ENCODE data around the gene THEM4. TPM values are rescaled to one million over a fixed set of nuclear protein-coding genes. Genes with fewer than 3 reads are reported as not detected.
"Not testable (repeated sequence)": the region's sequence is repeated elsewhere in the genome, so short reads cannot be mapped to it uniquely, and the experiment has no call there.

The THEM4 gene
- total RNA-seq, 2 experiments from 2014 or later = 19.6 to 24.9 TPM

DNA sequence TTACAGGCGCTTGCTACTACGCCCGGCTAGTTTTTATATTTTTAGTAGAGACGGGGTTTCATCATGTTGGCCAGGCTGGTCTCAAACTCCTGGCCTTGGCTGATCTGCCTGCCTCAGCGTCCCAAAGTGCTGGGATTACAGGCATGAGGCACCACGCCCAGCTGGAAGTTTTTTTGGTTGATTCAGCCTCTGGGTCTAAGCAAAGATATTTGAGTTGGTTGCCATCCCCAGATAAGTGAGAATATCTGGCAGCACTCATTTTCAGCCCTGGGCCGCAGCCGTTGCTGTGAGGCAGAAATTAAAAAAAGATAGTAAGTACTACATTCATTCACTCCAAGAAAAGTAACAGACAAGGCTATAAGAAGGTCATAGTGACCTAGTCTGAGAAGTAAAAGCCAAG is 53.8 kb downstream of the THEM4 start:
- peaks cover 11% of the 10 kb centered on the region for H3K36me3 Mint-ChIP-seq
- H3K4me3 Mint-ChIP-seq; H3K27ac Mint-ChIP-seq; POLR2A ChIA-PET; H3K9me3 Mint-ChIP-seq; DNase-seq; H3K27me3 Mint-ChIP-seq; H3K4me1 Mint-ChIP-seq (ENCODE audit: low read depth); CTCF ChIA-PET; intact Hi-C loops (cut with micrococcal nuclease): not testable (repeated sequence)

DNA sequence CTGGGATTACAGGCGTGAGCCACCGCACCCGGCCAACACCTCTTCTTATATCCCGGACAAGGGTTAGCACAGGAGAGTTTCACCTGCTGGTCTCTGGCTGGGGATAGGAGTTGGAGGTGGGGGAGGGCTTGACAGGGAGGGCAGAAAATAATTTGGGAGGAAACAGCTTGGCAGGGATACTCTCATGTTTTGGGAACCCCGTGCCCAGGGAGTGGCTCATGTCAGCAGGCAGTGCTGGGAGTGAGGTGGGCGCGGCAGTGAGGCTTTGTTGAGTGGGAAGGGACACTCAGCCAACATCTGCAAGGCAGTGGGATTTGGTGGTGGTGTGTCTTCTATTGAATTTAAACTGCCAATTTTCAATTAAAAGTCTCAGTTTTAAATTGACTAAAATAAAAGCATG is 54.7 kb downstream of the THEM4 start:
- POLR2A ChIA-PET = no interaction called here
- no peak for DNase-seq
- CTCF ChIA-PET = no interaction called here
- no peak overlapping the region for H3K4me3 Mint-ChIP-seq
- no peaks in the 10 kb centered on the region for H3K9me3 Mint-ChIP-seq
- no peaks in the 10 kb centered on the region for H3K27me3 Mint-ChIP-seq
- H3K27ac Mint-ChIP-seq = no peak overlapping the region
- intact Hi-C loops (cut with micrococcal nuclease) = no loop called here
- H3K36me3 Mint-ChIP-seq = peaks cover 19% of the 10 kb centered on the region
- H3K4me1 Mint-ChIP-seq (ENCODE audit: low read depth) = peaks cover 3% of the 10 kb centered on the region

DNA sequence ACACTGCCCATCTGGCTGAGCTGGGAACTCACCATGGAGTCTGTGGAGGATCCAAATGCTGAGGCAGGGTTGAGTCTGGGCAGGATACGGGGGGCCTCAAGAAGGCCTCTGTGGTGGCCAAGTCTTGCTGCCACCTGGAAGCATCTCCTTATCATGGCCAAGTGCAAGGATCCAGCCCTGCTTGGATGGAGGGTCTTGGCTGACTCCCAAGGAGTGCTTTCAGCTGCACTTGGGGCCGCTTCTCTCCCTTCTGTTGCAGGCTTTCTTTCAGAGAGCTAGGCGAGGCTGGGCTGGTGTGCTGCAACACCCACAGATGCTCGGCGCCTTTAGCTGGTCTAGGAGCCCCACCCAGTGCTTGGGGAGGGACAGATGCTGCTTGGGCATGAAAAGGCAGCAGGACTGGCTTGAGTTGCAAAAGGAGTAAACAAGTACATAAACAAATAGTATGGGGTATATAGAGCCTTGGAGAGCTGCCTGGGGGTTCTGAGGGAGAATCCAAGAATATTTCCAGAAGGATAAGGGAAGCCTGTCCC is 55.8 kb downstream of the THEM4 start, which contains the start of gene THEM5:
THEM5 (minus strand) TSS at position 302 of the 533 bp plus-strand sequence; CDS start at position 155, 147 bp downstream.
- CTCF ChIA-PET = interaction anchor here (2.2 kb wide), 1 partner anchor 17 kb away, joined by 4 read pairs; no protein-coding TSS in a partner anchor
- intact Hi-C loops (cut with micrococcal nuclease) = no loop called here
- no peaks in the 10 kb centered on the region for H3K27me3 Mint-ChIP-seq
- DNase-seq = no peak
- no peaks in the 10 kb centered on the region for H3K9me3 Mint-ChIP-seq
- peaks cover 27% of the 10 kb centered on the region for H3K36me3 Mint-ChIP-seq
- H3K27ac Mint-ChIP-seq = no peak within 1 kb of the TSS
- H3K4me1 Mint-ChIP-seq (ENCODE audit: low read depth) = peaks cover 13% of the 10 kb centered on the region
- no peak within 1 kb of the TSS for H3K4me3 Mint-ChIP-seq
- POLR2A ChIA-PET = interaction anchor here (1.3 kb wide), 1 partner anchor 14 kb away, joined by 3 read pairs; the partner anchor contains the start of gene C2CD4D

DNA sequence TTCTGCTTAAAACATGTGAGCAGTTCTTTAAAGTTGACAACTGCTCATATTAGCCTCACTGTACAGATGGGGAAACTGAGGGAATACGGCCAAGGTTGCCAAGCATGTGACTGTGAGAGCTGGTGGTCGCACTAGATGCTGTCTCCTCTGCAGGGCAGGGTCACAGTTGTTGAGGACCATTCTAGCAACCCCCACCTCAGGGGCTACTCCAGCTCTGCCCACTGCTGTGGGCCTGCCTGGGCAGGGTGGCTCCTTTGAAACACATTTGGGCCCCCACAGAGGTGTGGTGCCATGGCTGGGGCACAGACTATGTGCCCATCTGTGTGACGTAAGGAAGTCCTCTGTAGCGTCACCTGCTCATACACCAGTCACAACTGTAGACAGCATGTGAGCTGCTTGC is 56.6 kb downstream of the THEM4 start:
- Mint-ChIP-seq H3K27ac (no peak overlapping the region), H3K4me3 (no peak overlapping the region), H3K36me3 (peaks cover 29% of the 10 kb centered on the region), H3K27me3 (no peaks in the 10 kb centered on the region), H3K4me1 (ENCODE audit: low read depth) (peaks cover 21% of the 10 kb centered on the region), H3K9me3 (no peaks in the 10 kb centered on the region)
- POLR2A ChIA-PET = interaction anchor here (1.5 kb wide), 1 partner anchor 13 kb away, joined by 5 read pairs; the partner anchor contains the start of gene C2CD4D
- DNase-seq = no peak
- CTCF ChIA-PET = interaction anchor here (0.9 to 2.2 kb wide), 2 partner anchors 16 to 149 kb away, joined by 3 to 4 read pairs; no protein-coding TSS in a partner anchor
- intact Hi-C loops (cut with micrococcal nuclease) = no loop called here

DNA sequence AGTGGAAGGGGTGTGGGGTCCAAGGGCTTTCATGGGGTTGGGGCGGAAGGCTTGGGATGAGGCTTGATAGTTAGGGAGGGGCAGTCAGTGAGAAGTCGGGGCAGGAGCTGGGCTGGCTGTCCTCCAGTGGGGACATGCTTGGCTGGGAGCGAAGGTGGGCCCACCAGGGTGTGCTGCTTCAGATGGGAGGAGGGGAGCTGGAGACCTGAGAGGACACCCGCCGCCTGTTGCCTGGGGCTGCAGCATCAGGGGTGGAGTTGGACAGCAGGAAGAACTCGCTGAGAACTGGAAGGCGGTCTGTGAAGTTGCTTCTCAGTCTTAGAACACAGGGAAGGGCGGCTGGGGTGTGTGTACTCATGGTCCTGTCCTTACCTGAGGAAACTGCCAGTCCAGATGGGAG is 57.4 kb downstream of the THEM4 start:
- Mint-ChIP-seq H3K4me3 (no peak overlapping the region), H3K36me3 (peaks cover 33% of the 10 kb centered on the region), H3K4me1 (ENCODE audit: low read depth) (peaks cover 26% of the 10 kb centered on the region), H3K27ac (no peak overlapping the region), H3K27me3 (no peaks in the 10 kb centered on the region), H3K9me3 (no peaks in the 10 kb centered on the region)
- POLR2A ChIA-PET = interaction anchor here (1.5 kb wide), 1 partner anchor 12 kb away, joined by 5 read pairs; the partner anchor contains the start of gene C2CD4D
- no peak for DNase-seq
- CTCF ChIA-PET = interaction anchor here (0.9 to 2.2 kb wide), 2 partner anchors 15 to 150 kb away, joined by 3 to 4 read pairs; no protein-coding TSS in a partner anchor
- intact Hi-C loops (cut with micrococcal nuclease) = no loop called here

DNA sequence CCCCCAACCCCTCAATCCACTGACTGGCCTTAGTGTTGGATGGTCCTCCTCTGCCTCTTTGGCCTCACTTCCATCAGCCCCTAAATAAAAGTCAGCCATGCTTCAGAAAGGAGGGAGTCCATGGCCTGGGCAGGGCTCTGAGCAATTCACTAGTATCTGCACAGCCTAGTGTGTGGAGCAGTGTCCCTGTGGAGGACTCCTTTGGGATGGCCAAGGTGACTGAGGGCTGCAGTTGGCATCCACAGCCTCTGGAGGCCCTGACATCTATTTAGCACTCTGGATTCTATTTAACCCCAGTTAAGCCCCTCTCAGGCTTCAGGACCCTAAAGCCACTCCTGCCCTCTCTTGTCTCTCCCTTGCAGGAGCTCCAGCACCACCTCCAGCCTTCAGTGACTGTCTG is 59.4 kb downstream of the THEM4 start:
- no peaks in the 10 kb centered on the region for H3K9me3 Mint-ChIP-seq
- ChIA-PET POLR2A (no interaction called here), CTCF (interaction anchor here (4.7 kb wide), 1 partner anchor 12 kb away, joined by 36 read pairs; the partner anchor contains the start of gene C2CD4D)
- H3K4me3 Mint-ChIP-seq = no peak overlapping the region
- peak overlapping the region; percentile 88 for H3K27ac Mint-ChIP-seq
- peaks cover 46% of the 10 kb centered on the region for H3K36me3 Mint-ChIP-seq
- DNase-seq = no peak
- intact Hi-C loops (cut with micrococcal nuclease) = loop anchor here (2.0 to 5.0 kb wide), 3 partner anchors 47 to 142 kb away; partner anchors contain the start of gene S100A10
- H3K27me3 Mint-ChIP-seq = no peaks in the 10 kb centered on the region
- peaks cover 39% of the 10 kb centered on the region for H3K4me1 Mint-ChIP-seq (ENCODE audit: low read depth)

DNA sequence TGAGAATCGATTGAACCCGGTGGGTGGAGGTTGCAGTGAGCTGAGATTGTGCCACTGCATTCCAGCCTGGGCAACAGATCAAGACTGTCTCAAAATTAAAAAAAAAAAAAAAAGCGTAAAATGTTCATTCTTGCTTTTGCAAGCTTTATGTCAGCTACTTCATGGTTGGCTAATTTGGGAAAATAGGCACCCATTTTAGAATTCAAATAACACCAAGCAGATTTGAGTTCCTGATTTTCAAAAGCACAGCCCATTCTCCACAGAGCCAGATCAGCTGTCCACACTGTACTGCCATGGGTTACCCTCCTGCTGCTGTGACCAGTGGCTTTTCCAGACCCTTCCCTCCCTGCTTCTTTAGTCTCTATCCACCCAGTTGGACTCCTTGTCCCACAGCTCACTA is 60.2 kb downstream of the THEM4 start:
- ChIA-PET CTCF (interaction anchor here (0.8 to 4.7 kb wide), 4 partner anchors 9 to 255 kb away, joined by 3 to 36 read pairs (median 4); partner anchors contain the start of gene C2CD4D), POLR2A (interaction anchor here (0.6 to 1.6 kb wide), 6 partner anchors 9 to 29 kb away, joined by 3 to 5 read pairs (median 4); no protein-coding TSS in a partner anchor)
- Mint-ChIP-seq H3K4me3 (no peak overlapping the region), H3K36me3 (peaks cover 53% of the 10 kb centered on the region), H3K27me3 (no peaks in the 10 kb centered on the region), H3K27ac (peak overlapping the region; percentile 88), H3K4me1 (ENCODE audit: low read depth) (peaks cover 41% of the 10 kb centered on the region), H3K9me3 (no peaks in the 10 kb centered on the region)
- intact Hi-C loops (cut with micrococcal nuclease) = loop anchor here (2.0 to 5.0 kb wide), 3 partner anchors 48 to 143 kb away; partner anchors contain the start of gene S100A10
- no peak for DNase-seq

DNA sequence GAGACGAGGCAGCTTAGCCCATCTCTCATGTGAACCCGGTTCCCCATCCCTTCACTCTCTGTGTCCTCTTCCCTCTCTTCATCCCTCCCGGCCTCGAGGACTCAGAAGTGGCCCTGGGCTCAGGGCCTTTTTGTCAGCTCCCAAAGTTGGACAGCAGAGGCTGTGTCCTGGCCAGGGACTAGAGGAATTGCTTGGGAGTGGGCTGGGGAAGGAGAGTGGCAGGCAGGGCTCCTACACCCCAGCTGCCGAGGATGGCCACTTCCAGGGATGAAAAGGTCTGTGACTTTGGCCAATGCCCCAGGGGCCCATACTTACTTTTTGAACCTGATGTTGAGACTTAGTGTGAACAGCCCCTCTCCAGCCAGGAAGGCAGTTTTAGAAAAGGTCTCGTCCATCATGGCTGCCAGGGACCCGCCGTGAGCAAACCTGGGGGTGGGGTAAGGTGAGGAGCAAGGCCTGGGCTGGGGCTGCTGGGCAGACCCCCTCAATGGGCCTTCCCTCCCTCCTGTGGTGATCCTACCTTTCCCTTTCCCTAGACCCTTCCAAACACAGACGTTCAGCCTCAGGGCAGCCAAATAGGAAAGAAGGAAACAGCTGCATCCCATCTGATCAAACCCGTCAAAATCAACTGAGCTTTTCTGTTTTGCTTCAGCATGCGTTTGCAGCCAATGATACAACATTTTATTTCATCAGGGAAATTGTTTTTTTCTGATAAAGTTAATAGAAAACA is 61.3 kb downstream of the THEM4 start:
- Mint-ChIP-seq H3K9me3 (no peaks in the 10 kb centered on the region), H3K4me3 (no peak overlapping the region)

DNA sequence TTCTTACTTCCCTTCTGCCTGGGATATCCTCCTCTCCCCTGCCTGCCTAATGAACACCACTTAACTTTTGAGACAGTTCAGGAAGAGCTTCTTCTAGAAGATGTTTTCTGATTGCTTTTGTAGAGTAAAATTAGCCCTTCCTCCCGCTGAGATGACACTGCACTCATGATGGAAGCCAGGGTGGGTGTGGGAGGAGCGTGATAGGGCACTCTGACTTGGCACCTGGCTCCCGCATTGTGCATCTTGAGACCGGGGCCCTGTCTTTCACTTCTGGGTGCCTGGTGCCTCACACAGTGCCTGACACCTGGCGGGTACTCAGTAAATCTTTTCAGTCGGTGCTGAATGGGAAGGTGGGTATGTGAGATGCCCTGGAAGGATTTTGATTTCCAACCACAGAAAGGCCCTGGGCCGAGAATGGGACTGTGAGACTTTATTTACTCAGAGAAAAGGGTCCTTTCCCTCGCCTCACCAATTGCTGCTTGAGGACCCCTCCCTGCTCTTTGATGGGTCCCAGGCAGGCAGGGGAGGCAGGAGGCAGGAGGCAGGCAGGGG is 62.5 kb downstream of the THEM4 start:
- Mint-ChIP-seq H3K27ac (peak overlapping the region; percentile 86), H3K27me3 (no peaks in the 10 kb centered on the region), H3K9me3 (no peaks in the 10 kb centered on the region), H3K4me3 (peak overlapping the region; percentile 7), H3K36me3 (peaks cover 63% of the 10 kb centered on the region), H3K4me1 (ENCODE audit: low read depth) (peaks cover 42% of the 10 kb centered on the region)
- intact Hi-C loops (cut with micrococcal nuclease) = loop anchor here (5.0 kb wide), 2 partner anchors 51 to 146 kb away; partner anchors contain the start of gene S100A10
- ChIA-PET POLR2A (interaction anchor here (1.0 kb wide), 1 partner anchor 9 kb away, joined by 7 read pairs; no protein-coding TSS in a partner anchor), CTCF (interaction anchor here (0.9 to 4.7 kb wide), 8 partner anchors 9 to 519 kb away, joined by 3 to 36 read pairs (median 4); partner anchors contain the start of genes C2CD4D, CGN, MRPL9 and PI4KB)
- peak; percentile 62 for DNase-seq

More for the DNA sequence above, 61.3 kb downstream of the THEM4 start:
- Mint-ChIP-seq H3K36me3 (peaks cover 58% of the 10 kb centered on the region), H3K27ac (peak overlapping the region; percentile 88), H3K27me3 (no peaks in the 10 kb centered on the region), H3K4me1 (ENCODE audit: low read depth) (peaks cover 41% of the 10 kb centered on the region)
- no peak for DNase-seq
- CTCF ChIA-PET = interaction anchor here (1.1 to 4.7 kb wide), 4 partner anchors 10 to 254 kb away, joined by 3 to 36 read pairs (median 4); partner anchors contain the start of gene C2CD4D
- POLR2A ChIA-PET = interaction anchor here (1.0 to 1.6 kb wide), 7 partner anchors 8 to 28 kb away, joined by 3 to 5 read pairs (median 4); partner anchors contain the start of gene C2CD4D
- intact Hi-C loops (cut with micrococcal nuclease) = loop anchor here (1.0 to 5.0 kb wide), 5 partner anchors 9 to 144 kb away; partner anchors contain the start of genes C2CD4D and S100A10

DNA sequence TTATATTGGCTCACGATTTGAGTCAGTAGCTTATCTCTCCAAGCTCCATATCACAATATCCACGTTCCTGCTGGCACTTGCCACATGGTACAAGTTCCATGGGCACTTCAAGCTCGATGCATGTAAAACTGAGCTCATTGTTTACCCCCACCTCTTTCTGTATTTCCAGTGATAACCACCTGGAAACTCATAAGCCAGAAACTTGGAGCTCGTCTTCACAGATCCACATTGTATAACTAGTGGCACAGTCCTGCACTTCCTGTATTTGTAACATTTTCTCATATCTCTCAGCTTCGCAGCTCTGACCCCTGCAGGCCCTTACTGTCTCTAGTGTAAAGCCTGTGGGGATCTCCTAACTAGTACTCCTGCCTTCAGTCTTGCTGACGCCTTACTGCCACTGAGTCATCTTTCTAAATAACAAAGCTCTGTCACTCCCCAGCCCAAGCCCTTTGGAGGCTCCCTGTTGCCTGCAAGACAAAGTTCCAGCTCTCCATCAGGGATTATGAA is 63.2 kb downstream of the THEM4 start:
- H3K27me3 Mint-ChIP-seq = no peaks in the 10 kb centered on the region
- peaks cover 44% of the 10 kb centered on the region for H3K4me1 Mint-ChIP-seq (ENCODE audit: low read depth)
- ChIA-PET CTCF (interaction anchor here (0.7 to 4.7 kb wide), 11 partner anchors 8 to 519 kb away, joined by 3 to 36 read pairs (median 3); partner anchors contain the start of genes C2CD4D, CGN, MRPL9 and PI4KB), POLR2A (interaction anchor here (0.9 to 1.0 kb wide), 2 partner anchors 9 to 17 kb away, joined by 3 to 7 read pairs; no protein-coding TSS in a partner anchor)
- peak overlapping the region; percentile 7 for H3K4me3 Mint-ChIP-seq
- DNase-seq = peak; percentile 67
- H3K27ac Mint-ChIP-seq = peak overlapping the region; percentile 86
- H3K36me3 Mint-ChIP-seq = peaks cover 64% of the 10 kb centered on the region
- intact Hi-C loops (cut with micrococcal nuclease) = loop anchor here (5.0 kb wide), 2 partner anchors 51 to 146 kb away; partner anchors contain the start of gene S100A10
- H3K9me3 Mint-ChIP-seq = no peaks in the 10 kb centered on the region

DNA sequence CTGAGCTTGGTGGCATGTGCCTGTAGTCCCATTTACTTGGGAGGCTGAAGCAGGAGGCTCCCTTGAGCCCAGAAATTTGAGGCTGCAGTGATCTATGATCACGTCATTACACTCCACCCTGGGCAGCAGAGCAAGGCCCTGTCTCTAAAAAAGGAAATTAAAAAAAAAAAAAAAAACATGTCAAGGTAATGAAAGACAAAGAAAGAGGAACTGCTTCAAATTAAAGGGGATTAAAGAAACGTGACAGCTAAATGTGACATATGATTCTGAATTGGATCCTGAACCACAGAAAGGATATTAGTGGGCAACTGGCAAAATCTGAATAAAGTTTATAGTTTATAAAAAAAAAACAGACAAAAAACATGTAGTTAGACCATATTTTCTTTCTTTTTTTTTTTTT is 65.9 kb downstream of the THEM4 start:
- POLR2A ChIA-PET = interaction anchor here (0.6 kb wide), 1 partner anchor 23 kb away, joined by 3 read pairs; no protein-coding TSS in a partner anchor
- Mint-ChIP-seq H3K27ac (no peak overlapping the region), H3K36me3 (peaks cover 44% of the 10 kb centered on the region)

More for the DNA sequence above, 65.9 kb downstream of the THEM4 start:
- Mint-ChIP-seq H3K4me3 (no peak overlapping the region), H3K27me3 (no peaks in the 10 kb centered on the region), H3K4me1 (ENCODE audit: low read depth) (peaks cover 43% of the 10 kb centered on the region), H3K9me3 (no peaks in the 10 kb centered on the region)
- no peak for DNase-seq
- intact Hi-C loops (cut with micrococcal nuclease) = no loop called here
- CTCF ChIA-PET = interaction anchor here (1.2 to 1.6 kb wide), 3 partner anchors 80 to 249 kb away, joined by 4 to 5 read pairs (median 4); partner anchors contain the start of gene MRPL9

Data from activated CD4-positive, alpha-beta memory T cell treated with anti-CD3 and anti-CD28 coated beads for 36 hours (primary cell).